ENCODE results near the gene FIGNL2.

The FIGNL2 gene

GRCh38 chr12:51788876-51789275, 59.6 kb downstream of the FIGNL2 start:
- DNase-seq (ENCODE audit: low read depth): peak; percentile 30
- TF ChIP-seq, protein P1, sequence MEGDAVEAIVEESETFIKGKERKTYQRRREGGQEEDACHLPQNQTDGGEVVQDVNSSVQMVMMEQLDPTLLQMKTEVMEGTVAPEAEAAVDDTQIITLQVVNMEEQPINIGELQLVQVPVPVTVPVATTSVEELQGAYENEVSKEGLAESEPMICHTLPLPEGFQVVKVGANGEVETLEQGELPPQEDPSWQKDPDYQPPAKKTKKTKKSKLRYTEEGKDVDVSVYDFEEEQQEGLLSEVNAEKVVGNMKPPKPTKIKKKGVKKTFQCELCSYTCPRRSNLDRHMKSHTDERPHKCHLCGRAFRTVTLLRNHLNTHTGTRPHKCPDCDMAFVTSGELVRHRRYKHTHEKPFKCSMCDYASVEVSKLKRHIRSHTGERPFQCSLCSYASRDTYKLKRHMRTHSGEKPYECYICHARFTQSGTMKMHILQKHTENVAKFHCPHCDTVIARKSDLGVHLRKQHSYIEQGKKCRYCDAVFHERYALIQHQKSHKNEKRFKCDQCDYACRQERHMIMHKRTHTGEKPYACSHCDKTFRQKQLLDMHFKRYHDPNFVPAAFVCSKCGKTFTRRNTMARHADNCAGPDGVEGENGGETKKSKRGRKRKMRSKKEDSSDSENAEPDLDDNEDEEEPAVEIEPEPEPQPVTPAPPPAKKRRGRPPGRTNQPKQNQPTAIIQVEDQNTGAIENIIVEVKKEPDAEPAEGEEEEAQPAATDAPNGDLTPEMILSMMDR (conservative IDR thresholded peaks at IDR 0.05; ENCODE audit: low read depth, low read length): no peak

DNA sequence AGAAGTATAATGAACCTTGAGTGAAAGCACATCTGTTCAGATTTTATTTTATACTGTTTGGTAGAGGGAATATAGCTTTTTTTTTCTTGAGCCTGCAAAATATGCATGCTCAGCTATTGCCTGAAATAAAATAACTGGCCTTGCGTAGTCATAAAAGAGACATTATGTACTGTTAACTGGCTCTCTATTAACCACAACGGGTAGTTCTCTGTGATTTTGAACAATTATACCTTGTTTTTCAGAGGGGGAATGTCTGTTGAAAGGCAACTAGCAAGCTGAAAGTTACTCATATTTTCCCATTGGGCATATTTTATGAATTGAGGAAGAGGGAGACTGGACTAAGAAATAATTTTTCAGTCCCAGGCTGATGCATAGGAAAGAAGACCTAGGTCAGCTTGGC, 62.6 kb downstream of the FIGNL2 start:
- H3K4me3 ChIP-seq (ENCODE audit: low read depth, low read length): no peak overlapping the region
- no peak for DNase-seq (ENCODE audit: low read depth)
- TF ChIP-seq, protein P1 (conservative IDR thresholded peaks at IDR 0.05; ENCODE audit: low read depth, low read length): no peak

More at GRCh38 chr12:51788876-51789275, 59.6 kb downstream of the FIGNL2 start:
- H3K4me3 ChIP-seq (ENCODE audit: low read depth, low read length): no peak overlapping the region

GRCh38 chr12:51784688-51785087, 63.8 kb downstream of the FIGNL2 start:
- no peak for DNase-seq (ENCODE audit: low read depth)
- TF ChIP-seq, protein P1 (conservative IDR thresholded peaks at IDR 0.05; ENCODE audit: low read depth, low read length): no peak

DNA sequence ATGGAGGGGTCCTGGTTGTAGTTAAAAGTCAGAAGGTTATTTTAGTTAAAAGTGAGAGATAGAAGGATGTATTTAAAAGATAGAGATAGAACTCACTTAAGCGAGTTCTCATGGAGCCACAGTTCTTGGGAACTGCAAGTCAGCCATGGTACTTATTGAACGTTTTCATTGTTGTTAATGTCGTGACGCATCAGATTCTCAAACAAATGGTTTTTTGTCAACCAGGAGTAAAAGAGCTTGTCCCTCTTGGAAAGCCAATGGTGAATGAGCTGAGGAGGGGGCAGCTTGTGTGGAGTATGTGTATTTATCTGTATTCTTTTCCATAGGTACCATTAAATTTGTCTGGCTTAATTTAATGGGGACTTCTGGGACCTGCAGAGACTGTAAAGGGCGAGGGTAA, 68.6 kb downstream of the FIGNL2 start:
- H3K4me3 ChIP-seq (ENCODE audit: low read depth, low read length): no peak overlapping the region
- DNase-seq (ENCODE audit: low read depth): no peak
- TF ChIP-seq, protein P1 (conservative IDR thresholded peaks at IDR 0.05; ENCODE audit: low read depth, low read length): no peak

More at GRCh38 chr12:51784688-51785087, 63.8 kb downstream of the FIGNL2 start:
- H3K4me3 ChIP-seq (ENCODE audit: low read depth, low read length): no peak overlapping the region

DNA sequence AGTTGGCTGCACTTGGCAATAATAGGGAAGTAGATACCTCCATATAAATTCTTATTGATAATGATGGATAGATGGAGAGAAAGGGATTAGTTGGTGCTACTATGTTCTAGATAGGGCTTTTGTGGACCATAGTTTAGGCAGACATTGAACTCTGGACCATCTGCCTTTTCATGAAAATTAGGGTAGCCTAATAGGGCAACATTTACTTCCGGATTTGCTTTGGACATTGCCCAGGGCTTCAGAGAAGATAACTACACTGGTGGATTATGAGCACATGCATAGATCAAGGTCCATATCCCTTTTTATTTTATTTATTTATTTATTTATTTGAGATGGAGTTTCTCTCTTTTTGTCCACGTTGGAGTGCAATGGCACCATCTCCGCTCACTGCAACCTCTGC, 70.5 kb downstream of the FIGNL2 start:
- TF ChIP-seq, protein P1 (conservative IDR thresholded peaks at IDR 0.05; ENCODE audit: low read depth, low read length): no peak
- H3K4me3 ChIP-seq (ENCODE audit: low read depth, low read length): no peak overlapping the region
- no peak for DNase-seq (ENCODE audit: low read depth)

- DNase-seq (ENCODE audit: low read depth): no peak
Observed at GRCh38 chr12:51777457-51777856, 71.1 kb downstream of the FIGNL2 start.

DNA sequence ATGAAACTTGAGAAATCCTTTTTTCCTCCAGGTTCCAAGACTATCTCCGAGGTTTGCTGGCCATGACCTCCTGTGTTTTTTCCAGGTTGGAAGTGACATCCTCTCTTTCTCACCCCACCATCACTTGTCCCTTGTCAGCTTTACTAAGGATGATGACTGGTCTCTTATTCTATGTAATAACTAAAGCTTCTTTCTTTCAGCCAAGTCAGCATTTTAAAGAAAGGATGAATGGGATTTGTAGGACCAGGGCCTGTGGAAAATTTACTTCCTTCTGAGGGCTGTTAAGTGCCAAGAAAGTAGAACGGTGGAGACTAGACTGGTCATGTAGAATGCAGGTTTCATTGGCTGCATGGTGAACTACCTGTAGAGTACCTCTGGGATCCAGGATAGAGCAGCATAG, 73.6 kb downstream of the FIGNL2 start:
- DNase-seq (ENCODE audit: low read depth): no peak
- TF ChIP-seq, protein P1 (conservative IDR thresholded peaks at IDR 0.05; ENCODE audit: low read depth, low read length): no peak
- no peak overlapping the region for H3K4me3 ChIP-seq (ENCODE audit: low read depth, low read length)

More at GRCh38 chr12:51777457-51777856, 71.1 kb downstream of the FIGNL2 start:
- TF ChIP-seq, protein P1 (conservative IDR thresholded peaks at IDR 0.05; ENCODE audit: low read depth, low read length): no peak
- no peak overlapping the region for H3K4me3 ChIP-seq (ENCODE audit: low read depth, low read length)
